NCI-H510A treated with DMSO at 0.1 percent for 48 hours (cell line): ENCODE data around the gene WDR76.
"Not testable (repeated sequence)": the region's sequence is repeated elsewhere in the genome, so short reads cannot be mapped to it uniquely, and the experiment has no call there.

Source experiments
- DNase-seq: peaks from one replicate; lab custom pipeline; 2025; lab: John Stamatoyannopoulos, UW

The WDR76 gene

DNA sequence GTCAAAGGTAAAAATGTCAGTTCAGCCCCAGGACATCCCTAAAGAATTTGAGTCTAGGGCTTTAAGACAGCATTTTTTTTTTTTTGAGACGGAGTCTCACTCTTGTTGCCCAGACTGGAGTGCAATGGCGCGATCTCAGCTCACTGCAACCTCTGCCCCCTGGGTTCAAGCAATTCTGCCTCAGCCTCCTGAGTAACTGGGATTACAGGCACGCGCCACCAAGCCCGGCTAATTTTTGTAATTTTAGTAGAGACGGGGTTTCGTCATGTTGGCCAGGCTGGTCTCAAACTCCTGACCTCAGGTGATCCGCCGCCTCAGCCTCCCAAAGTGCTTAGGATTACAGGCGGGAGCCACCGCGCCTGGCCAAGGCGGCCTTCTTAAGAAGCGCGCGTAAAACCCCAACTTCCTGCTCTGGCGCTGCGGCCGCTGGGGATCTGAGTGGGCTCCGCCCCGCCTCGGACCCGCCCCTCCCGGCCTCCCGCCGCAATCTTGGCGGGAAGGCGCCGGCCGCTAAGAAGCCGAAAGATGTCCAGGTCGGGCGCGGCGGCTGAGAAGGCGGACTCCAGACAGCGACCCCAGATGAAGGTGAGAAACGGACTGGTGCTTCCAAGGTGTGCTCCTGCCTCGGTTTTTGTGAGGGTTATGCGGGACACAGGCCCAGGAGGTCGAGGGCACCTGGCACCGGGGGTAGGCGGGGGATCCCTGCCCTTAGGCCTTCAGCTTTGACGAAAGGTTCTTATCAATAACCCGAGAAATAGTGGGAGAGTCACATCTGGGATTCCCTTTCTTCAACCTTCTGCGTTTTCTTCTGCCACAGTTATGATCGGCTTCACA lies at the start of gene WDR76:
Gene WDR76 (plus strand): TSS at position 495 of the 834 bp plus-strand sequence. CDS start 31 bp downstream, at position 526.
- DNase-seq, result peak; percentile 38

DNA sequence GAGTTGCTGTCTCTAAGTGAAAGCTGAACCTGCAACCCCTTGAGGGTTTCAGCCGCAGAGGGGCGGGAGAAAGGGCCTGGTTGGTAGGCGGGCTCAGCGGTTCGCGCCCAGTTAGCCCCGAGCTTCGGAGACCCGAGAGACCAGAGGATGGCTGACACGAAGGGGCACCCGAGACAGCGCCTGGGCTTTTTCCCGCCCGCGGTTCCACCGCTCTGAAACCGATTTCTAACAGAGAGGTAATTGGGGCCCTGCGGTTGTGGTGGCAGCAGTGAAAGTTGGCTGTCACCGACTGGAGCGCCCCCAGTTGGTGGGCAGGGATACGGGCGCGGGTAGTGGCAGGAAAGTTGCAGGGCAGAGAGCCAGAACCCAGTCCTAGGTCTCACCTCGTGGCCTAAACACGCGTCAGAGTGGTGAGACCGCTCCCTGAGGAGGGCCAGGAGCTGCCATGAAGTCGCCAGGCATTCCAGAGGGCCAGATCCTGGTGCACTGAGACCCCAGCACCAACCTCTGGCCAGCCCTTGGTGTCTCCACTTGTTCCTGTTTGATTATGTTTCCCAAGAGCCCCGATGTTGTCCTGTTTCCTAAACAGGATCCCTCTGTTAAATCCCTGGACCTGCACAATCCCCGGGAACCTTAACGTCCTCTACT lies 49.4 kb upstream of the WDR76 start:
- DNase-seq, result peak; percentile 85

DNA sequence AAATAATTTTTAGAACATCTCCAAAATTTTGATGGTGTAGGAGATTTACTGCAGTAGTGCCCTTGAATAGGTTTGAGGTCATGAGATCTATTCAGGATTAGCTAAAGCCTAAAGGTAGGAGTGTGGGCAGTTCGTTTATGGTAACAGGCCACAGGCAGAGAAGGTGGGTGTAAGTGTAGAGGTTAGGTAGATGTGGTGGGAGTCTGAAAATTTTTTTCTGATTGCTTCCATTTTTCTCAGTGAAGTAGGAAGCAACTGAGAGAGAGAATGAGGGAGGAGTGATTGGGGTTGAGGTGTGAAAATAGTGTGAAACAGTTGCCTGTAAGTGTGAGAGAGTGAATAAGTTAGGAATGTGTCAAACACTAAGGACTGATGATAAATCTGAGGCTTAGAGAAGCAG lies 47.8 kb upstream of the WDR76 start:
- no peak for DNase-seq

DNA sequence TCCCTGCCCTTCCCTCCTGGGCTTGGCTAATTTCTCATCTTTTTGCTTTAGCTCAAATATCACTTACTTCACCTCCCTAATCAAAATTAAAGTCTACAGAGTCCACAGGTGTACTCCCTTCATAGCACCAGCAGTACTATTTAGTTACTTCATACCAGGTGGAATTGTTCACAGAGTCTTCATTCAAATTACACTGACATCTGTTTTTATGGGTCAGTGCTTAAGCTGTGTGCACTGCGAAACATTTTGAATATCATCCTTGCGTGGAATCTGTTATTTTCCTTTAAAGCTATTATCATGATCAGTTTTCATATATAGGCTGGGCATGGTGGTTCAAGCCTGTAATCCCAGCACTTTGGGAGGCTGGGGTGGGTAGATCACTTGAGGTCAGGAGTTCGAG lies 37.4 kb upstream of the WDR76 start:
- no peak for DNase-seq

DNA sequence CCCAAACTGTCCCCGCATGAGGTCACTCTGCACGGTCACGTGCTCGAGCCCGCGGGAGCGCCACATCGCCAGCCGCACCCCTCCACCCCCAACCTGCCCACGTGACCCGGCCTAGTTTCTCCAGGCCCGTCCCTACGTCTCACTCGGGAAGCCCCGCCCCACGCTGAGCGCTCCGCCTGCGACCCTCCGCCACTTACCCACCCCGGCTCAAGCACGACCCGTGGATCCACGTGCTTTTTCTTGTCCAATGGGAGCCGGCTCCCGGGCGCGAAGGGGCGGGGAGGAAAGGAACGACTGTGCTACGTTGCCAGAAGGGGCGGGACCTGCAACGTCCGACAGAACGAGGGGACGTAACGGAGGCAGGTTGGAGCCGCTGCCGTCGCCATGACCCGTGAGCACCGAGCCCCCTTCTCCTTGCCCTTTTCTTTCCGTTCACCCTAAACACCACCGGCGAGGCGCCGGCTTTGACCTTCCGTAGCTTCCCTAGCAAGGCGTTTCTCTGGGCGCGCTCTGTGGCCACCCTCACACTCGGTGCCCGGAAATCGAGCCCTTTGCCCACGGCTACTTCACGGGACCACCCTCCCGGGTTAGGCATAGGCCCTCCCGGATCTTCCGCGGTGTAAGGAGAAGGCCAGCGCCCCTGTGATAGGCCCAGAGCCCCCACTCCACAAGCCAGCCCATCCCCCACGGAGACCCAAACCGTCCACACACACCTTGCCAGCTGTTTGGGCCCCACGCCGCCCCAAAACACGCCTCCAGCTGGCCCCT lies 34.6 kb upstream of the WDR76 start, which contains the start of gene SERF2:
Gene SERF2 (plus strand): TSS at position 328 of the 768 bp plus-strand sequence. CDS start 57 bp downstream, at position 385.
- DNase-seq, result peak; percentile 85

DNA sequence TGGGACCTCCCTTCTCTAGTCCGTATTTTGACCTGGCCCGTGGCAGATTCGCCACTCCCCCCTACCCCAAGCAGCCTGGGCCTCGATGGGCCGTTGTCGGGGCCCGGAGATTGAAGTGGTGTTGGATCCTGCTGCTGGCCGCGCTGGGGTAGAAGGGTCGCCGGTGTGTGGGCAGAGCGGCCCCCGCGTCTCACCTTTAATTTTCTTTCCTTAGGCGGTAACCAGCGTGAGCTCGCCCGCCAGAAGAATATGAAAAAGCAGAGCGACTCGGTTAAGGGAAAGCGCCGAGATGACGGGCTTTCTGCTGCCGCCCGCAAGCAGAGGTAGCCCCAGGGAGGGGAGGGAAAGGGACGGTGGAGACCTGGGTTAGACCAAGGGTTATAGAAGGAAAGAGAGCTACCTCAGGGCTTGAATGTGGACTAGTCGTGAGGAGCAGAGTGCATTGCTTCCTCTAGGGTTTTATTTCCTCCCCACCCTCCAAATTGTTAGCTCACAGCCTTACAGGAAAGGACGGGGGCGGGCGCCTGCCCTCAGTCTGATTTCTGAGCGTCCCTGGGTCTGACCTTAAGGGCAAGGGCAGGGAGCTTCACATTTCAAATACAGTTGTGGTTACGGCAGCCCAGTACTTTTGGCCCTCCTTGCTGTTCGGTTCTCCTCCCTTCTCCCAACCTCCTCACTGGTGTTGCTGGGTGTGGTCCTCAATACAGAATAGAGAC lies 33.9 kb upstream of the WDR76 start:
- DNase-seq, result no peak

DNA sequence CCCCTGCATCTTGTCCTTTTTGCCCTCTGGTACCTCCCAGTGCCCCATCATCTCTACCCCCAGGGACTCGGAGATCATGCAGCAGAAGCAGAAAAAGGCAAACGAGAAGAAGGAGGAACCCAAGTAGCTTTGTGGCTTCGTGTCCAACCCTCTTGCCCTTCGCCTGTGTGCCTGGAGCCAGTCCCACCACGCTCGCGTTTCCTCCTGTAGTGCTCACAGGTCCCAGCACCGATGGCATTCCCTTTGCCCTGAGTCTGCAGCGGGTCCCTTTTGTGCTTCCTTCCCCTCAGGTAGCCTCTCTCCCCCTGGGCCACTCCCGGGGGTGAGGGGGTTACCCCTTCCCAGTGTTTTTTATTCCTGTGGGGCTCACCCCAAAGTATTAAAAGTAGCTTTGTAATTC lies 33.2 kb upstream of the WDR76 start:
- DNase-seq, result no peak

DNA sequence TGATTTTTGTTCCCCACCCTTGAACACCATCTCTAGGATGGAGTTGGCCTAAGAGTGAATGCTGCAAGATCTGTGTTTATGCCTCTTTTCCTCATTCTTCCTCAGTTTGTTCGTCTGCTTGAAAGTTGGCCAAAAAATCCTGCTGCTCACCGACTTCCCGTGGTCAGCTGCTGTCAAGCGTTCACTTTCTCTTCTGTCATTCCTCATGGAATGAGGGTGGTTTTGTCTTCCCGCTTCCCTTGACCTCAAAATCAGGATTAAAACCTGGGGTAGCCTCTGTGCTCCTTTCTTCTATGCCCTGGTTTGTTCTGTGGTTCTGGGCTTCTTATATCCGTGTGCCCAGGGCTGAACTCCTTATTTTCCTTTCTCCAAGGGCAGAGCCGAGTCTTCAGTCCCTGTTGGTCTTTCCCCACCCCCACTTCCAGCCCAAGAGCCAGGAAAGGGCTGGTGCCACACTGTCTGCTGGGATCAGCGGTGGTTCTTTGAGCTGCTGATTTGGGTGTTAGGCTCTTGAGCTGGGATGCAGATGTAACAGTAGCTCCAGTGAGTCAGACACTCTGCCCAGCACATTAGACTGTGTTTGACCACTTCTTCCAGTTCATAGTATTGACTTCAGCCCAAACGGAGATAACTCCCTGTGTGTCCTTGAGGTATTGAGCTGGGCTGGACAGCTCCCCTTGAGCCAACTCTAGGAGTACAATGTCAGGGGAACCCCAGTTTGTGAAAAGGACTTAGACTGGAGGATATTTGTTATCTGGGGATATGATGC lies 32.3 kb upstream of the WDR76 start:
- no peak for DNase-seq

DNA sequence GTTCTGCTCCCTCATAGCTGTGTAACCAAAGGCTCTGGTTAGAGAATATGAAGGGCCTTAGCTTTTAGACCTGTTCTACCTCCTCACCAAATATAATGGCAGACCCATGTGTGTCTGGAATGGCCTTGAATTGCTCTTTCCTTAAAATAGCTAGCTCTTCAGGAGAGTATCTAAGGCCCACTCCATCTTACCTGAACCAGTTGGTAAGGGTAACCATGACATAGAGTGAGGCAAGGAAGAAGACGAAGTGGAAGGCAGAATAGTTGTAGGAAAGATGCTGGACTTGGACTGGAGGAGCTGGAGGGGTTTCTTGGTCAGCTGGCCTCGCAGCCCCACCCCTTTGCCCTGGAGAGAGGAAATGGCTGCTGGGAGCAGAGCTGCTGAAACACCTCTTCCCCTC lies 31.6 kb upstream of the WDR76 start:
- no peak for DNase-seq

DNA sequence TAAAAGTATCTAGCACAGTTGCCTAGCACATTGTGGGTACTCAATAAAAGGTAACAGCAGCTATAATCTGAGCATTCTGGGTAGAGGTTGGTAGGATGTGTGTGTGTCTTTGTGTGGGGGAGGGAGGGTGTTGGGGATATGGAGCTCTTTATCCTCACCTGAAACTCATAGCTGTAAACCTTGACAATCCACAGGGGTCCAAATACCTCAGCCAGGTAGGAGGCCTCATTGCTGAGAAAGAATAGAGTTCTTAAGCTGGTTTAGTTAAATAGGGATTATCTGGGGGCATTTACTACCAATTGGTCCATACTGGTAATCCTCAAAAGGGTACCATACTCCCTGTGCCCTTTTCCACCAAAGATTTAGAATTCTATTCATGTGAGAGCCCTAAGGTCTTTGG lies 30.8 kb upstream of the WDR76 start:
- DNase-seq, result no peak

DNA sequence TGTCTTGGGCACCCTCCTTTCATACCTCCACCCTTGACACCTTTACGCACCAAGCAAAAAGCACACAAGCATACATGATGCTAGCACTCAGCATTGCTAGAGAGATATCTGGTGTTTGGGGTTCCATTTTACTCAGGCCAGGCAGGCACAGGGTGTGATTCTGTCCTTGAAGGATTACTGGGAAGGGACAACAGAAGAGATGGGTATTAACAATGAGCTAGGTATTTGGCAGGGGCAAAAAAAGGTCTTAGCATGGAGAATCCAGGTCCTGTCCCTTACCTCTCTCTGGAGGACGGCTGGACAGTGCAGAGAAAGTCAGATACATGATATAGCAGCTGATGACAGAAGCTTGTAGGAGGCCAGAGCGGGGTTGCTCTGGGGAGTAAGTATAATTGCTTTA lies 30.2 kb upstream of the WDR76 start:
- DNase-seq, result no peak

DNA sequence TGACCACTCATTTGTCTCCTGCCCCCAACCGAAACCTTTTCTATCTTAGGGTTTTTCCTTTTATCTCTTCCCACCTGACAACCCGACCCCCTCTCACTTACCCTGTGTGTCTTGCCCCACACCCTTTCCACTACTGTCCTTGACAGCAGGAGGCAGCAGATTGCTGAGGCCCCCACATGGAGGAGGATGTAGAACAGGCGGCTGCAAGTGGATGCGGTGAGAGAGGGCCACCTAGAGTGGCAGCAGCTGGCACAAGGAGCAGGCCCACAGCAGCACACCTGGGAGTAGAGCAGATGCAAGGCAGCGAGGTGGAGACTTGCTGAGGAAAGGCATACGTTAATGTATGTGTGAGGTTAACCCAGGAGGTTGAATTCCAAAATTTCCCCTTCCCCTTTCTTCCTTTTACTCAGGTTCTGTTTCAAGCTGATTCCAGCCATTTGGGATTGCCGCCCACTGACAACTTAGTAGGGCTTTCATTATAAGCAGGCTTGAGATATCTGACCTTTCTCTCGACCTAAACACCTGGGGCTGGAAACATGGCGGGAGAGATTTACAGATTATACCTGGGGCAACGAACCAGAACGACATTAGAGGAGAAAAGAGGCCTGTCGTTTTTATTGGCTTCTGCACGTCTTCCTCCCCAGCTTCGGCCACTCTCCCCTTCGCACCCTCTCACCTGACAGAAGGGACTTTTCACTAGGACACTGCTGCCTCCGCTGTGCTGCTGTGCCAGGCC lies 27.4 kb upstream of the WDR76 start:
- DNase-seq, result peak; percentile 38

DNA sequence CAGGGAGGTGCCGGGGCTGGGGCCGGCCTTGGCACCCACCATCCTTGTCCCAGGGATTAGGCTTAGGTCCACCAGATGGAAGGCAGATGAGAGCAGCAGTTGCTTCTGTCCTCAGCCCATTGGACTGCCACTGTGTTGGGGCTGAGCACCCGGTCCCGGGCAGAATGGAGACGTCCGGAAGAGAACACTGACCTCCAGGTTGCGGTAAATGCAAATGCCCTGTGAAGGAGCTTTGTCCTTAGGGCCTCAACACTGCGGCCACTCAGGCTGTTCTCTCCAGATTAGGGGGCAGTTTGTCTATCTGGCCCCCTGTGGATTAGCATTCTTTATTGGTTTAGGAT lies 26.9 kb upstream of the WDR76 start, which contains the start of gene SERINC4:
Gene SERINC4 (minus strand): TSS at position 276 of the 341 bp plus-strand sequence. CDS start 234 bp downstream, at position 42.
- no peak for DNase-seq

DNA sequence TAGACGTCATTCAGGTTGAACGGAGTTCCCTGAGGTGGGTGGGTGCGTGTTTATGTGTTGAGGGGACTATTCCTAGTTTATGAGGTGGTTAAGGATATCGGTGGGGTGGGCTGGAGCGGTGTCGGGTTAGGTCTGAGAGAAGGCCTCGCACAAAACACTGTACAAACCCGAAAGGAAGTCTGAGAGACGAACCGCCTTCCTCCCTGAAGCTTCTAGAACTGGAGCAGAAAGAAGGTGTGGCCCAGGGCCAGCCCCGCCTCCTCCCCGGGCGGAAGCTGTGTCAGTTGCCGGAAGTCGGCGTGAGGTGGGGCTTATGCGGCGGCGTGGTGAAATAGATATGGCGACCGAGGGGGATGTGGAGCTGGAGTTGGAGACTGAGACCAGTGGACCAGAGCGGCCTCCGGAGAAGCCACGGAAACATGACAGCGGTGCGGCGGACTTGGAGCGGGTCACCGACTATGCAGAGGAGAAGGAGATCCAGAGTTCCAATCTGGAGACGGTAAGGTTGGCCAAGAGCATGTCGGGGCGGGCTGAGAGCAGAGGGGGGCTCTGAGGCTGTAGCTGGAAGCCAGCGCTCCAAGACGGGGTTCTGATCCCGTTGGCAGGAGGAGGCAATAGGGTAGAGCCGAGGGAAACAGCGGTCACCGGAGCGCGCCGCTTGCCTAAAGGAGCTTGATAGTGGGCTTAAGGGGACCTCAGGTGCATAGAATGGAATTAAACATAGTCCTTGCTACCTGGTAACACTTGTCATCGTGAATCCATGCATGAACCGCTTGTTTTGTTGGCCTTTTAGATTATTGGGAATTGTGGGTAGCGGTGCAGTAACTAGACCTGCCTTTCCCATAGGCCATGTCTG lies 26.3 kb upstream of the WDR76 start, which contains the start of gene HYPK:
Gene HYPK (plus strand): TSS at position 314 of the 856 bp plus-strand sequence. CDS start 24 bp downstream, at position 338.
- DNase-seq, result peak; percentile 57

DNA sequence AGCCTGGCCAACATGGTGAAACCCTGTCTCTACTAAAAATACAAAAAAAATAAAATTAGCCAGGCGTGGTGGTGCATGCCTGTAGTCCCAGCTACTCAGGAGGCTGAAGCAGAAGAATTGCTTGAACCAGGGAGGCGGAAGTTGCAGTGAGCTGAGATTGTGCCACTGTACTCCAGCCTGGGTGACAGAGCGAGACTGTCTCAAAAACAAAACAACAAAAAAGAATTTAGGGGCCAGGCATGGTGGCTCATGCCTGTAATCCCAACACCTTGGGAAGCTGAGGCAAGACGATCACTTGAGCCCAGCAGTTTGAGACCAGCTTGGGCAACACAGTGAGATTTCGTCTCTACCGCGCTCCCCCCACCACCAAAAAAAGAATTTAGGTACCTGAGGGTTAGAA lies 24.1 kb upstream of the WDR76 start:
- not testable (repeated sequence) for DNase-seq

DNA sequence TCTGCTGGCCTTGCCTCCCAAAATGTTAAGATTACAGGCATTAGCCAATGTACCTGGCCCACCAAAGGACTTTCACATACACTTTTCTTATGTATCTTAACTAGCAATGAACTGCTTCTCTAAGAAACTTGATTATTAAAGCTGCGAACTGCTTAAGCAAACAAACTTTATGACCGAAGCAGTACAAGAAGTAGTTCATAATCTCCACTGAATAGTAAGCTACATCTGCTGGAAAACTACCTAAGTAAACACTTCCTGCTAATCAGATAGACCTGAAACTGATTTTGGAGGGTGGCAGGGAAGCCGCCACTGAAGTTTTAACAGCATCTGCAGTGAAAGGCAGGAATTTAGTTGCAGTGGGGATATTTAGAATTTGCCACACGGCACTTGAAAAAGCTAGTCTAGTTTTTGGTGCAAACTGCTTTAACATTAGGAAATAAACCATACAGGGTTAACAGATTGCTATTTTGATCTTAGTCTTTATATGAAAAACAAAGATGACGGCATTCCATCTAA lies 18.3 kb upstream of the WDR76 start:
- DNase-seq, result no peak

DNA sequence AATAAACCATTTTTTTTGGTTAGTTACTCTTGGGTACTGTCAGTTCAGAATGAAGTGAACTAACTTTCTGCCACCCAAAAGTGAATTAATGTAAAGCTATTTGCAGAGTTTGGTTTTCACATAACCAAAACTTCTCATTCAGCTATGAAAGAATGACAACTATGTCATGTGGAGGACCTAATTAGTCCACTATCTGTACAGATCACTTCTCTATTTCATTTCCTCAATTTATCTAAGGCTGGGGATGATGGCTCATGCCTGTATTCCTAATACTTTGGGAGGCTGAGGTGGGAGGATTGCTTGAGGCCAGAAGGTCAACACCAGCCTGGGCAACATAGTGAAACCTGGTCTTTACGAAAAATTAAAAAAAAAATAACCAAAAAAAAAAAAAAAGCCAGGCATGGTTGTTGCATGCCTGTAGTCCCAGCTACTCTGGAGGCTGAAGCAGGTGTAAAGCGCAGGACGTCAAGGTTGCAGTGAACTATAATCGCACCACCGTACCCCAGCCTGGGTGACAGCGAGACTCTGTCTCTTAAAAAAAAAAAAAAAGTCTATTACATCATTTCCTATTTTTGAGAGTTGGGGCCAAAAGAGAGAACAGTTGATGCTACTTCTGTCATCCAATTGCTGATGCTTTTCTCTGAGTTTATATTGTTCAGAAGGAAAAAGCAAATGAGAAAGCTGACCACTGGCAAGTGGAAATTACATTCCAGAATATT lies 17.7 kb upstream of the WDR76 start:
- DNase-seq, result no peak

DNA sequence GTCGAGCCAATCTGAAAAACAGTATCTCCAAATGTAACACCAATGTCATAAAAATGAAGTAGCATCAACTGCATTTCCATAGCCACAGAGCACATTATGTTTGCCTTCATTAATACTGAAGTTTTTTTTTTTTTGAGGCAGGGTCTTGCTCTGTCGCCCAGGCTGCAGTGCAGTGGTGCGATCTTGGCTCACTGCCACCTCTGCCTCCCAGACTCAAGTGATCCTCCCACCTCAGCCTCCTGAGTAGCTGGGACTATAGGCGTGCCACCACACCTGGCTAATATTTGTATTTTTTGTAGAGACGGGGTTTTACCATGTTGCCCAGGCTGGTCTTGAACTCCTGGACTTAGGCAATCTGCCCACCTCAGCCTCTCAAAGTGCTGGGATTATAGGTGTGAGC lies 11.7 kb upstream of the WDR76 start:
- DNase-seq, result not testable (repeated sequence)
